NCI-H2227 treated with DMSO at 0.1 percent for 48 hours (cell line): Measurements from ENCODE around the gene STMN3.
A peak's percentile ranks its signal among the peaks of the same experiment; 100 is the strongest.

Source experiments
- DNase-seq: peaks from one replicate; lab custom pipeline; 2025; lab: John Stamatoyannopoulos, UW

STMN3 gene

GRCh38 chr20:63653041-63653973 lies at the start of gene STMN3:
STMN3 (minus strand) TSS chr20:63653424; CDS start chr20:63653345, 79 bp downstream.
- peak; percentile 96 for DNase-seq

- DNase-seq = no peak
Measured at GRCh38 chr20:63702036-63702665, 48.9 kb upstream of the STMN3 start.

- no peak for DNase-seq
Measured at GRCh38 chr20:63701329-63702035, 48.3 kb upstream of the STMN3 start.

GRCh38 chr20:63701051-63701328 lies 47.8 kb upstream of the STMN3 start:
- DNase-seq = no peak

GRCh38 chr20:63700199-63701050 lies 47.2 kb upstream of the STMN3 start:
- no peak for DNase-seq

- no peak for DNase-seq
Measured at GRCh38 chr20:63699466-63700198, 46.4 kb upstream of the STMN3 start.

- DNase-seq = no peak
Measured at GRCh38 chr20:63698739-63699465, 45.7 kb upstream of the STMN3 start.

GRCh38 chr20:63697868-63698545 lies 44.8 kb upstream of the STMN3 start:
- DNase-seq = no peak

- DNase-seq = no peak
Measured at GRCh38 chr20:63697357-63697867, 44.2 kb upstream of the STMN3 start.

GRCh38 chr20:63696628-63697356 lies 43.6 kb upstream of the STMN3 start, which contains the start of gene TNFRSF6B:
TNFRSF6B (plus strand) TSS chr20:63696652; CDS start chr20:63696768, 116 bp downstream.
- DNase-seq = no peak

GRCh38 chr20:63696306-63696627 lies 43.0 kb upstream of the STMN3 start:
- DNase-seq = no peak

- DNase-seq = no peak
Measured at GRCh38 chr20:63695424-63696305, 42.4 kb upstream of the STMN3 start.

- DNase-seq = no peak
Measured at GRCh38 chr20:63694584-63695423, 41.6 kb upstream of the STMN3 start.

- DNase-seq = no peak
Measured at GRCh38 chr20:63693733-63694583, 40.7 kb upstream of the STMN3 start.

GRCh38 chr20:63693083-63693732 lies 40.0 kb upstream of the STMN3 start:
- DNase-seq = no peak
